NT2/D1 (cell line): ENCODE measurements around the gene DOCK9.
"Not testable (repeated sequence)": the region's sequence is repeated elsewhere in the genome, so short reads cannot be mapped to it uniquely, and the experiment has no call there.

ENCODE experiments used
- DNase-seq: peaks from one replicate; pipeline ENCODE4 v3.0.0-alpha.2; 2011; ENCODE audit warnings: low read depth, low spot score
- H3K27me3 ChIP-seq: 2 replicates; pipeline ENCODE4 v1.6.0; 2011; ENCODE audit warnings: mild to moderate bottlenecking; ENCODE audit not compliant: insufficient read length, insufficient read depth
- H3K36me3 ChIP-seq: 2 replicates; pipeline ENCODE4 v1.6.1; 2011; ENCODE audit warnings: mild to moderate bottlenecking, low read length, mixed read lengths; ENCODE audit not compliant: insufficient read depth, insufficient read length
- H3K4me1 ChIP-seq: 2 replicates; pipeline ENCODE4 v1.5.1; 2011; ENCODE audit not compliant: insufficient read depth, insufficient read length
- H3K4me3 ChIP-seq: 2 replicates; pipeline ENCODE4 v1.5.1; 2011; ENCODE audit warnings: low read depth; ENCODE audit not compliant: insufficient read length
- H3K9ac ChIP-seq: 2 replicates; pipeline ENCODE4 v1.6.0; 2011; ENCODE audit warnings: low read depth; ENCODE audit not compliant: insufficient read length
- H3K9me3 ChIP-seq: 2 replicates; pipeline ENCODE4 v1.5.1; 2011; ENCODE audit warnings: mild to moderate bottlenecking, low read length; ENCODE audit not compliant: insufficient read depth
- SUZ12 ChIP-seq: IDR thresholded peaks from 2 replicates; pipeline ENCODE4 v1.6.1; 2011; ENCODE audit not compliant: insufficient read length, insufficient read depth; ENCODE audit errors: extremely low read depth
- YY1 ChIP-seq: IDR thresholded peaks from 2 replicates; pipeline ENCODE4 v1.6.1; 2011; ENCODE audit not compliant: insufficient read length, insufficient read depth
- ZNF274 ChIP-seq: IDR thresholded peaks from 2 replicates; pipeline ENCODE4 v1.6.1; 2011; ENCODE audit warnings: mild to moderate bottlenecking, low read depth, low read length

DOCK9 gene

GRCh38 chr13:98813993-98814392, 163.9 kb downstream of the DOCK9 start:
- H3K27me3 ChIP-seq, result no peaks in the 10 kb centered on the region
- no peaks in the 10 kb centered on the region for H3K4me1 ChIP-seq
- H3K9ac ChIP-seq, result no peak overlapping the region
- no peak for DNase-seq
- TF ChIP-seq SUZ12, result no peak
- no peaks in the 10 kb centered on the region for H3K9me3 ChIP-seq
- H3K36me3 ChIP-seq, result no peaks in the 10 kb centered on the region
- no peak overlapping the region for H3K4me3 ChIP-seq

- H3K27me3 ChIP-seq, H3K9ac ChIP-seq, H3K36me3 ChIP-seq, H3K9me3 ChIP-seq, DNase-seq, H3K4me3 ChIP-seq, H3K4me1 ChIP-seq: not testable (repeated sequence)
Observed at GRCh38 chr13:98812186-98812790, 165.6 kb downstream of the DOCK9 start.

GRCh38 chr13:98810746-98811145, 167.1 kb downstream of the DOCK9 start:
- no peaks in the 10 kb centered on the region for H3K36me3 ChIP-seq
- no peak for DNase-seq
- no peaks in the 10 kb centered on the region for H3K27me3 ChIP-seq
- no peak overlapping the region for H3K9ac ChIP-seq
- no peaks in the 10 kb centered on the region for H3K9me3 ChIP-seq
- no peak overlapping the region for H3K4me3 ChIP-seq
- TF ChIP-seq SUZ12 (no peak), YY1 (no peak), ZNF274 (no peak)
- H3K4me1 ChIP-seq, result no peaks in the 10 kb centered on the region

- no peaks in the 10 kb centered on the region for H3K27me3 ChIP-seq
- H3K9me3 ChIP-seq, result no peaks in the 10 kb centered on the region
- no peak overlapping the region for H3K9ac ChIP-seq
- no peaks in the 10 kb centered on the region for H3K4me1 ChIP-seq
- H3K4me3 ChIP-seq, result no peak overlapping the region
- H3K36me3 ChIP-seq, result peaks cover 2% of the 10 kb centered on the region
- no peak for TF ChIP-seq SUZ12
- TF ChIP-seq YY1, result no peak
- TF ChIP-seq ZNF274, result no peak
- DNase-seq, result no peak
Observed at GRCh38 chr13:98809345-98809777, 168.5 kb downstream of the DOCK9 start.

- no peaks in the 10 kb centered on the region for H3K9me3 ChIP-seq
- DNase-seq, result peak; percentile 39
- no peaks in the 10 kb centered on the region for H3K4me1 ChIP-seq
- no peak for TF ChIP-seq ZNF274
- no peak for TF ChIP-seq YY1
- TF ChIP-seq SUZ12, result no peak
- H3K27me3 ChIP-seq, result no peaks in the 10 kb centered on the region
- H3K9ac ChIP-seq, result no peak overlapping the region
- peaks cover 3% of the 10 kb centered on the region for H3K36me3 ChIP-seq
- H3K4me3 ChIP-seq, result no peak overlapping the region
Observed at GRCh38 chr13:98807774-98808173, 170.1 kb downstream of the DOCK9 start.

- no peaks in the 10 kb centered on the region for H3K4me1 ChIP-seq
- H3K4me3 ChIP-seq, result no peak overlapping the region
- H3K27me3 ChIP-seq, result no peaks in the 10 kb centered on the region
- no peak overlapping the region for H3K9ac ChIP-seq
- no peak for TF ChIP-seq YY1
- no peaks in the 10 kb centered on the region for H3K9me3 ChIP-seq
- H3K36me3 ChIP-seq, result peaks cover 5% of the 10 kb centered on the region
- no peak for DNase-seq
Observed at GRCh38 chr13:98804336-98804855, 173.5 kb downstream of the DOCK9 start.

- Histone ChIP-seq H3K9me3 (no peaks in the 10 kb centered on the region), H3K4me3 (no peak overlapping the region), H3K36me3 (peaks cover 5% of the 10 kb centered on the region), H3K27me3 (no peaks in the 10 kb centered on the region), H3K4me1 (no peaks in the 10 kb centered on the region), H3K9ac (no peak overlapping the region)
- no peak for TF ChIP-seq SUZ12
- no peak for TF ChIP-seq YY1
- no peak for TF ChIP-seq ZNF274
- no peak for DNase-seq
Observed at GRCh38 chr13:98803921-98804320, 173.9 kb downstream of the DOCK9 start.

- H3K4me1 ChIP-seq, result no peaks in the 10 kb centered on the region
- no peak for DNase-seq
- no peaks in the 10 kb centered on the region for H3K27me3 ChIP-seq
- TF ChIP-seq YY1 (no peak), ZNF274 (no peak), SUZ12 (no peak)
- H3K9ac ChIP-seq, result no peak overlapping the region
- H3K9me3 ChIP-seq, result no peaks in the 10 kb centered on the region
- peaks cover 5% of the 10 kb centered on the region for H3K36me3 ChIP-seq
- H3K4me3 ChIP-seq, result no peak overlapping the region
Observed at GRCh38 chr13:98803111-98803561, 174.7 kb downstream of the DOCK9 start.
